CD14-positive monocyte (primary cell): ENCODE results near the gene CXADR. TPM values are rescaled to one million over a fixed set of nuclear protein-coding genes. Genes with fewer than 3 reads are reported as not detected.

ENCODE experiments used
- DNase-seq, 3 donors: peaks; one replicate each; pipeline ENCODE4 v3.0.0-alpha.2; 2011 to 2022
- H2AFZ ChIP-seq: 2 replicates; pipeline ENCODE4 v1.6.0; 2012; ENCODE audit warnings: mild to moderate bottlenecking, low read depth, low read length, inconsistent platforms; ENCODE audit not compliant: insufficient read depth, poor library complexity, severe bottlenecking
- H3K27ac ChIP-seq, 2 donors: 1 replicate in 1 of 2; 2 replicates in 1 of 2; pipeline ENCODE4 v1.5.1; 2012 to 2013; ENCODE audit warnings: low read length in 2 of 2, control low read depth in 1 of 2, inconsistent platforms in 1 of 2, low read depth in 1 of 2, mild to moderate bottlenecking in 1 of 2
- H3K27me3 ChIP-seq, 2 donors: one replicate each; pipeline versions ENCODE4 v1.6.0 to v1.6.1; 2011 to 2013; ENCODE audit warnings: low read length in 2 of 2; ENCODE audit not compliant: control insufficient read depth in 2 of 2, insufficient read depth in 2 of 2
- H3K36me3 ChIP-seq, 2 donors: replicated peaks in 1 of 2; 1 replicate in 1 of 2; 2 replicates in 1 of 2; pipeline versions ENCODE4 v1.5.1 to v1.6.1; 2012 to 2013; ENCODE audit warnings: low read length in 2 of 2, control low read depth in 1 of 2, inconsistent platforms in 1 of 2, mild to moderate bottlenecking in 1 of 2; ENCODE audit not compliant: insufficient read depth in 2 of 2, control insufficient read depth in 1 of 2
- H3K4me1 ChIP-seq, 2 donors: 1 replicate in 1 of 2; 2 replicates in 1 of 2; pipeline versions ENCODE4 v1.5.1 to v1.6.1; 2012 to 2013; ENCODE audit warnings: low read length in 2 of 2, control low read depth in 1 of 2, inconsistent platforms in 1 of 2, mild to moderate bottlenecking in 1 of 2, moderate library complexity in 1 of 2; ENCODE audit not compliant: insufficient read depth in 2 of 2, control insufficient read depth in 1 of 2
- H3K4me2 ChIP-seq: replicated peaks from 2 replicates; pipeline ENCODE3; 2012; ENCODE audit warnings: low read length, moderate library complexity, mild to moderate bottlenecking; ENCODE audit not compliant: poor library complexity, severe bottlenecking; ENCODE audit errors: extremely low read depth
- H3K4me3 ChIP-seq, 3 experiments: fragments of 200-600 bp in 1 of 3; sonication (generic) in 1 of 3; replicated peaks in 1 of 3; 1 replicate in 2 of 3; 2 replicates in 1 of 3; pipeline ENCODE4 v1.5.1; 2011 to 2013; ENCODE audit warnings: low read length in 3 of 3, mild to moderate bottlenecking in 3 of 3, control low read depth in 2 of 3, low read depth in 2 of 3, inconsistent platforms in 1 of 3, moderate library complexity in 1 of 3
- H3K79me2 ChIP-seq: 2 replicates; pipeline ENCODE4 v1.6.0; 2012; ENCODE audit warnings: mild to moderate bottlenecking, control low read depth, inconsistent platforms, low read length, moderate library complexity; ENCODE audit not compliant: insufficient read depth
- H3K9ac ChIP-seq: 2 replicates; pipeline ENCODE4 v1.6.0; 2017; ENCODE audit warnings: low read length, mild to moderate bottlenecking; ENCODE audit not compliant: insufficient read depth, poor library complexity, severe bottlenecking
- H3K9me3 ChIP-seq, 2 donors: replicated peaks in 1 of 2; 1 replicate in 1 of 2; 2 replicates in 1 of 2; pipeline versions ENCODE4 v1.5.1 to v1.6.1; 2012 to 2013; ENCODE audit warnings: low read length in 2 of 2, control low read depth in 1 of 2; ENCODE audit not compliant: control insufficient read depth in 1 of 2, insufficient read depth in 1 of 2
- H4K20me1 ChIP-seq: 2 replicates; pipeline ENCODE4 v1.6.0; 2012; ENCODE audit warnings: mild to moderate bottlenecking, low read length, control low read depth, moderate library complexity; ENCODE audit not compliant: insufficient read depth
- H3K27ac Mint-ChIP-seq, 7 donors: one replicate each; pipeline ENCODE4 v1.8.0; 2020; ENCODE audit warnings: mild to moderate bottlenecking in 7 of 7, mixed read lengths in 7 of 7, moderate library complexity in 6 of 7, inconsistent platforms in 2 of 7
- H3K27me3 Mint-ChIP-seq, 3 donors: one replicate each; pipeline ENCODE4 v1.8.0; 2021 to 2022; ENCODE audit warnings: low read depth in 3 of 3, mild to moderate bottlenecking in 3 of 3, mixed read lengths in 3 of 3, moderate library complexity in 3 of 3, inconsistent platforms in 1 of 3
- H3K36me3 Mint-ChIP-seq, 2 donors: one replicate each; pipeline ENCODE4 v1.8.0; 2020; ENCODE audit warnings: mixed read lengths in 2 of 2, inconsistent platforms in 1 of 2, mild to moderate bottlenecking in 1 of 2
- H3K4me1 Mint-ChIP-seq: one replicate; pipeline ENCODE4 v1.8.0; 2020; ENCODE audit warnings: mild to moderate bottlenecking, mixed read lengths
- H3K4me3 Mint-ChIP-seq, 2 donors: one replicate each; pipeline ENCODE4 v1.8.0; 2020; ENCODE audit warnings: mild to moderate bottlenecking in 2 of 2, mixed read lengths in 2 of 2, moderate library complexity in 1 of 2
- H3K9me3 Mint-ChIP-seq, 7 donors: one replicate each; pipeline ENCODE4 v1.8.0; 2020 to 2022; ENCODE audit warnings: mixed read lengths in 7 of 7, mild to moderate bottlenecking in 6 of 7, moderate library complexity in 6 of 7, inconsistent platforms in 2 of 7
- CTCF ChIP-seq: fragments of 200-600 bp; IDR thresholded peaks from one replicate; pipeline ENCODE4 v1.8.0; 2022; ENCODE audit warnings: antibody characterized with exemption, mild to moderate bottlenecking
- WGBS: methylation state at CpG from one replicate; pipeline ENCODE4 v1.1.5; 2013; ENCODE audit warnings: missing lambda C conversion rate; ENCODE audit not compliant: insufficient coverage; 5-methylcytosine and 5-hydroxymethylcytosine counted together
- intact Hi-C, 2 donors: fragments of 100-400 bp; cut with micrococcal nuclease; formaldehyde crosslinking; loops; one replicate each; pipeline versions ENCODE4 v1.15.0 to v1.15.1; 2023
- polyA plus RNA-seq, 3 donors: library from polyadenylated mRNA; depleted of rRNA in 1 of 3; unstranded in 2 of 3; stranded (reverse) in 1 of 3; fragments of 300-500 nt in 2 of 3; fragments of >200 nt in 1 of 3; fragmentation: Illumina TruSeq in 2 of 3; gene quantifications; 1 replicate in 2 of 3; 2 replicates in 1 of 3; pipeline ENCODE4 v1.2.3, GENCODE V29; 2012 to 2021

CXADR gene
- polyA plus RNA-seq, 3 donors: not detected

- Histone ChIP-seq H3K9me3 (no peaks in the 10 kb centered on the region), H3K36me3 (no peaks in the 10 kb centered on the region), H3K4me1 (no peaks in the 10 kb centered on the region), H3K4me3 (no peak overlapping the region), H3K9ac (no peak overlapping the region), H3K4me2 (no peak overlapping the region), H3K27ac (no peak overlapping the region), H2AFZ (no peak overlapping the region), H4K20me1 (no peaks in the 10 kb centered on the region), H3K79me2 (no peaks in the 10 kb centered on the region), H3K27me3 (no peaks in the 10 kb centered on the region)
- Mint-ChIP-seq H3K4me3 (no peak overlapping the region), H3K36me3 (no peaks in the 10 kb centered on the region), H3K27me3 (peaks cover 0 to 10% (median 0%) of the 10 kb centered on the region in 3 donors), H3K9me3 (no peaks in the 10 kb centered on the region), H3K4me1 (no peaks in the 10 kb centered on the region), H3K27ac (no peak overlapping the region)
- no peak for DNase-seq
- TF ChIP-seq CTCF: no peak
- intact Hi-C loops: no loop called here
- 100% methylated on average over 1 of the region's 3 CpGs for WGBS
Measured at GRCh38 chr21:17583898-17584297, 71.1 kb downstream of the CXADR start.

GRCh38 chr21:17585875-17586450 is 73.1 kb downstream of the CXADR start:
- Mint-ChIP-seq H3K27ac (no peak overlapping the region), H3K27me3 (peaks cover 0 to 10% (median 0%) of the 10 kb centered on the region in 3 donors), H3K36me3 (peaks cover 0 to under 1% of the 10 kb centered on the region in 2 donors), H3K4me3 (no peak overlapping the region), H3K9me3 (no peaks in the 10 kb centered on the region), H3K4me1 (no peaks in the 10 kb centered on the region)
- Histone ChIP-seq H2AFZ (no peak overlapping the region), H3K9ac (no peak overlapping the region), H3K4me3 (no peak overlapping the region), H4K20me1 (no peaks in the 10 kb centered on the region), H3K79me2 (no peaks in the 10 kb centered on the region), H3K27me3 (no peaks in the 10 kb centered on the region), H3K4me2 (no peak overlapping the region), H3K9me3 (no peaks in the 10 kb centered on the region), H3K4me1 (no peaks in the 10 kb centered on the region), H3K36me3 (no peaks in the 10 kb centered on the region), H3K27ac (no peak overlapping the region)
- WGBS: no CpG with 5 or more reads among the region's 3 CpGs
- peak in 2 of 3 donors; percentile 24 to 48 for DNase-seq
- peak; percentile 74 for TF ChIP-seq CTCF
- intact Hi-C loops: loop anchor here (2.0 to 5.0 kb wide), 2 partner anchors 199 kb away; no protein-coding TSS in a partner anchor
